OCI-LY7 (cell line): ENCODE measurements around the gene COG4. TPM values are rescaled to one million over a fixed set of nuclear protein-coding genes. Genes with fewer than 3 reads are reported as not detected.

Experiments
- BruUV-seq: library from RNA; stranded (reverse); fragments of 400-500 nt; replicated peaks from 2 replicates; lab custom pipeline; 2021; lab: Mats Ljungman, UMichigan
- CTCF ChIA-PET: fragments of 300-600 bp; sonication (Branson Sonifier 250); formaldehyde crosslinking; loops from one replicate; lab custom pipeline; 2022; ENCODE audit warnings: antibody characterized with exemption; ENCODE audit not compliant: unreplicated experiment; lab: Charles Lee
- POLR2A ChIA-PET: fragments of 300-600 bp; sonication (Branson Sonifier 250); formaldehyde crosslinking; loops from one replicate; lab custom pipeline; 2022; ENCODE audit warnings: antibody characterized with exemption; lab: Charles Lee
- DNase-seq: peaks from one replicate; pipeline ENCODE4 v3.0.0-alpha.2; 2015; ENCODE audit warnings: low spot score
- H2AFZ ChIP-seq: fragments of 200-600 bp; sonication (generic), shearing (Covaris generic); 2 replicates; pipeline ENCODE4 v1.6.1; 2014; ENCODE audit warnings: mild to moderate bottlenecking, antibody characterized with exemption, low read length, moderate library complexity
- H3K27ac ChIP-seq: fragments of 200-600 bp; sonication (generic); 2 replicates; pipeline ENCODE4 v1.5.1; 2014; ENCODE audit warnings: mixed run types, low read depth, mild to moderate bottlenecking, moderate library complexity, low read length, inconsistent platforms; ENCODE audit not compliant: poor library complexity, severe bottlenecking
- H3K36me3 ChIP-seq: fragments of 200-600 bp; sonication (generic); 2 replicates; pipeline ENCODE4 v1.6.1; 2014; ENCODE audit warnings: mild to moderate bottlenecking, antibody characterized with exemption, low read length, moderate library complexity, mixed read lengths; ENCODE audit not compliant: insufficient read depth
- H3K4me1 ChIP-seq: fragments of 200-600 bp; sonication (generic); 2 replicates; pipeline ENCODE4 v1.5.1; 2014; ENCODE audit warnings: mild to moderate bottlenecking, low read length; ENCODE audit not compliant: insufficient read depth, poor library complexity, severe bottlenecking
- H3K4me2 ChIP-seq: fragments of 200-600 bp; sonication (generic); 2 replicates; pipeline ENCODE4 v1.6.1; 2014; ENCODE audit warnings: mild to moderate bottlenecking, low read length
- H3K4me3 ChIP-seq: fragments of 200-600 bp; sonication (generic); 2 replicates; pipeline ENCODE4 v1.5.1; 2014; ENCODE audit warnings: mild to moderate bottlenecking, low read depth, low read length; ENCODE audit not compliant: poor library complexity, severe bottlenecking
- H3K79me2 ChIP-seq: fragments of 200-600 bp; sonication (generic); 2 replicates; pipeline ENCODE4 v1.6.1; 2016; ENCODE audit warnings: low read depth, mild to moderate bottlenecking, low read length, moderate library complexity, mixed read lengths; ENCODE audit not compliant: insufficient read depth
- H3K9me2 ChIP-seq: fragments of 200-600 bp; sonication (generic); 2 replicates; pipeline ENCODE4 v1.6.1; 2016; ENCODE audit warnings: mild to moderate bottlenecking, low read length, mixed read lengths; ENCODE audit not compliant: insufficient read depth
- H3K9me3 ChIP-seq: fragments of 200-600 bp; sonication (generic); 2 replicates; pipeline ENCODE4 v1.6.1; 2014; ENCODE audit warnings: mild to moderate bottlenecking, mixed run types, low read length, mixed read lengths
- H4K20me1 ChIP-seq: fragments of 200-600 bp; sonication (generic); 2 replicates; pipeline ENCODE4 v1.6.1; 2014; ENCODE audit warnings: mild to moderate bottlenecking, antibody characterized with exemption, low read length, moderate library complexity, mixed read lengths; ENCODE audit not compliant: insufficient read depth
- EZH2phosphoT487 ChIP-seq: fragments of 200-600 bp; sonication (generic); IDR thresholded peaks from 2 replicates; pipeline ENCODE4 v1.6.1; 2018; ENCODE audit warnings: low read depth, borderline replicate concordance, mild to moderate bottlenecking, mixed run types, antibody characterized with exemption, low read length, moderate library complexity, mixed read lengths
- intact Hi-C: fragments of 100-400 bp; cut with micrococcal nuclease; formaldehyde crosslinking; loops from one replicate; pipeline ENCODE4 v1.10.0; 2022; ENCODE audit not compliant: unreplicated experiment
- total RNA-seq, 2 experiments: library from RNA; depleted of rRNA in 1 of 2; stranded (reverse); fragments of >200 nt in 1 of 2; shearing (Covaris generic) in 1 of 2; gene quantifications; 2 replicates each; pipeline ENCODE4 v1.2.3, GENCODE V29; 2014 to 2022
- TF ChIP-seq, protein P1 (sequence below): fragments of 200-600 bp; sonication (generic); conservative IDR thresholded peaks from 2 replicates; pipeline ENCODE4 v1.5.1; 2014; ENCODE audit warnings: mild to moderate bottlenecking, antibody characterized with exemption, low read length, moderate library complexity, mixed read lengths

The COG4 gene
- total RNA-seq, 2 experiments from 2014 or later: 48.8 to 100 TPM

- Histone ChIP-seq H3K9me3 (no peaks in the 10 kb centered on the region), H3K4me2 (no peak overlapping the region), H3K4me3 (no peak overlapping the region), H3K79me2 (no peaks in the 10 kb centered on the region), H3K4me1 (peaks cover 14% of the 10 kb centered on the region), H2AFZ (no peak overlapping the region), H3K36me3 (peaks cover 48% of the 10 kb centered on the region), H3K27ac (no peak overlapping the region), H4K20me1 (no peaks in the 10 kb centered on the region), H3K9me2 (no peaks in the 10 kb centered on the region)
- ChIA-PET CTCF (no interaction called here), POLR2A (interaction anchor here (0.7 to 0.8 kb wide), 2 partner anchors 16 to 94 kb away, joined by 3 to 6 read pairs; no protein-coding TSS in a partner anchor)
- no peak for TF ChIP-seq EZH2phosphoT487
- TF ChIP-seq, protein P1, sequence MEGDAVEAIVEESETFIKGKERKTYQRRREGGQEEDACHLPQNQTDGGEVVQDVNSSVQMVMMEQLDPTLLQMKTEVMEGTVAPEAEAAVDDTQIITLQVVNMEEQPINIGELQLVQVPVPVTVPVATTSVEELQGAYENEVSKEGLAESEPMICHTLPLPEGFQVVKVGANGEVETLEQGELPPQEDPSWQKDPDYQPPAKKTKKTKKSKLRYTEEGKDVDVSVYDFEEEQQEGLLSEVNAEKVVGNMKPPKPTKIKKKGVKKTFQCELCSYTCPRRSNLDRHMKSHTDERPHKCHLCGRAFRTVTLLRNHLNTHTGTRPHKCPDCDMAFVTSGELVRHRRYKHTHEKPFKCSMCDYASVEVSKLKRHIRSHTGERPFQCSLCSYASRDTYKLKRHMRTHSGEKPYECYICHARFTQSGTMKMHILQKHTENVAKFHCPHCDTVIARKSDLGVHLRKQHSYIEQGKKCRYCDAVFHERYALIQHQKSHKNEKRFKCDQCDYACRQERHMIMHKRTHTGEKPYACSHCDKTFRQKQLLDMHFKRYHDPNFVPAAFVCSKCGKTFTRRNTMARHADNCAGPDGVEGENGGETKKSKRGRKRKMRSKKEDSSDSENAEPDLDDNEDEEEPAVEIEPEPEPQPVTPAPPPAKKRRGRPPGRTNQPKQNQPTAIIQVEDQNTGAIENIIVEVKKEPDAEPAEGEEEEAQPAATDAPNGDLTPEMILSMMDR: no peak
- no peak for DNase-seq
- BruUV-seq: no TSS peak
- intact Hi-C loops: no loop called here
Observed at GRCh38 chr16:70478912-70479341, 44.4 kb downstream of the COG4 start.

GRCh38 chr16:70478169-70478568 is 45.2 kb downstream of the COG4 start:
- CTCF ChIA-PET: no interaction called here
- no peaks in the 10 kb centered on the region for H3K9me3 ChIP-seq
- TF ChIP-seq, protein P1: no peak
- no peak for TF ChIP-seq EZH2phosphoT487
- no peak overlapping the region for H3K4me3 ChIP-seq
- H3K4me1 ChIP-seq: peaks cover 6% of the 10 kb centered on the region
- no peaks in the 10 kb centered on the region for H3K79me2 ChIP-seq
- BruUV-seq: no TSS peak
- no peak overlapping the region for H2AFZ ChIP-seq
- POLR2A ChIA-PET: interaction anchor here (0.8 kb wide), 1 partner anchor 17 kb away, joined by 6 read pairs; no protein-coding TSS in a partner anchor
- no peak for DNase-seq
- no peaks in the 10 kb centered on the region for H3K9me2 ChIP-seq
- intact Hi-C loops: no loop called here
- peaks cover 44% of the 10 kb centered on the region for H3K36me3 ChIP-seq
- H3K27ac ChIP-seq: no peak overlapping the region
- H3K4me2 ChIP-seq: no peak overlapping the region
- no peaks in the 10 kb centered on the region for H4K20me1 ChIP-seq

DNA sequence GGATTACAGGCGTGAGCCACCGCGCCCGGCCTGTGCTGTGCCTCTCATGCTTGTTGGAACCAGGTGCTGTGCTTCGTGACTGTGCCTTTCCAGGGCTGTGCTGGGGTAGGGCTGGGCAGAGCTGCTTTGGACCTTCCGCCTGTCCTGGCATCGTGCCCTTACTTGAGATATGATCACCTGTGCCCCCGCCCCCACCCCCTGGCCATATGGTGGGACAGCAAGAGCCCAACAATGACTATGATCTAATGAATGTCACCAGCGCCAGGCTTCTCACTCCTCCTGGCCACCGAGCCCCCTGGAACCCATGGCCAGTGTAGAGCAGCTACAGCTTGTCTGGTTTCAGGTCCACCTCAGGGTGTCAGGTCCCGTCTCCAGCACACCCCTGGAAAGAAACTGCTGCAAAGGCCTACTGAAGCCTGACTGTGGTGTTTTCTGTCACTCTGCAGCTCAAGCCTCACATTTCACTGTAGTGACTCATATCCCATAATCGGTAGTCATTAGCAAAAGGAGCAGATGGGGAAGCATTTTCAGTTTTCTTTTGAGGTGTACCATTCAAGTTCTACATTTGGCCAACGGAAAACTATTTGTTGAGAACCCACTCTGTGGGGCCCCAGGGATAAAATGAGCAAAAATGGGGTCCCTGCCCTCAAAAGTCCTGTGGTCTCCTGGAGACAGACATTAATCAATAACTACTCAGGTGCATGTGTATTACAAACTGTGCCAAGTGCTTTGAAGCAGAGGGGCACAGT is 46.9 kb downstream of the COG4 start:
- Histone ChIP-seq H2AFZ (no peak overlapping the region), H3K9me2 (no peaks in the 10 kb centered on the region), H3K4me3 (no peak overlapping the region), H3K4me2 (no peak overlapping the region), H4K20me1 (no peaks in the 10 kb centered on the region), H3K27ac (no peak overlapping the region), H3K36me3 (peaks cover 31% of the 10 kb centered on the region), H3K4me1 (no peaks in the 10 kb centered on the region), H3K79me2 (no peaks in the 10 kb centered on the region), H3K9me3 (no peaks in the 10 kb centered on the region)
- ChIA-PET CTCF (no interaction called here), POLR2A (no interaction called here)
- BruUV-seq: no TSS peak
- intact Hi-C loops: no loop called here
- no peak for DNase-seq
- no peak for TF ChIP-seq EZH2phosphoT487
- TF ChIP-seq, protein P1: no peak
